ENCODE results near the gene ATE1.
"Not testable (repeated sequence)": the region's sequence is repeated elsewhere in the genome, so short reads cannot be mapped to it uniquely, and the experiment has no call there.

ATE1 gene

DNA sequence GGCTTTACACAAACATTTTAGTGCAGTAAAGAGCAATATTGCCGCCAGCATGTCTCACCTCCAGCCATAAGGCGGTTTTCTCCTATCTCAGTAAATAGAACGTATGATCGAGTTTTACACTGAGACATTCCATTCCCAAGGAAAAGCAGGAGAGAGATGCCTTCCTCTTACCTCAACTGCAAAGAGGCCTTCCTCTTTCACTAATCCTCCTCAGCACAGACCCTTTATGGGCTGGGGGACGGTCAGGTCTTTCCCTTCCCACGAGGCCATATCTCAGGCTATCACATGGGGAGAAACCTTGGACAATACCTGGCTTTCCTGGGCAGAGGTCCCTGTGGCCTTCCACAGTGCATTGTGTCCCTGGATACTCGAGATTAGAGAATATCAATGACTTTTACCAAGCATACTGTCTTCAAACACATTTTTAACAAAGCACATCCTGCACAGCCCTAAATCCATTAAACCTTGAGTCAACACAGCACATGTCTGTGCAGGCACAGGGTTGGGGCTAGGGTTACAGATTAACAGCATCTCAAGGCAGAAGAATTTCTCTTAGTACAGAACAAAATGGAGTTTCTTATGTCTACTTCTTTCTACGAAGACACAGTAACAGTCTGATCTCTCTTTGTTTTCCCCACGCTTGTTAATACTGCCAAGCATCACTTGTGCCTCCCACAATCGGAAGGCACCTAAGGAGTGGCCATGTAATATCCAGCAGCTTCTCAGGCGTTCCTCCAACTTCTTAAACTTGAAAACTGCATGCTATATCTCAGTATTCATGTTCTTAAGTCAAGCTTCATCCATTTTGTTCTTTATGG is 2.6 kb upstream of the ATE1 start:
- DNase-seq (ENCODE audit: low read depth): not testable (repeated sequence)

GRCh38 chr10:121929585-121930267 is 1.9 kb upstream of the ATE1 start:
- DNase-seq (ENCODE audit: low read depth): not testable (repeated sequence)

- no peak for DNase-seq (ENCODE audit: low read depth)
Measured at GRCh38 chr10:121928528-121928884, 675 bp upstream of the ATE1 start.

DNA sequence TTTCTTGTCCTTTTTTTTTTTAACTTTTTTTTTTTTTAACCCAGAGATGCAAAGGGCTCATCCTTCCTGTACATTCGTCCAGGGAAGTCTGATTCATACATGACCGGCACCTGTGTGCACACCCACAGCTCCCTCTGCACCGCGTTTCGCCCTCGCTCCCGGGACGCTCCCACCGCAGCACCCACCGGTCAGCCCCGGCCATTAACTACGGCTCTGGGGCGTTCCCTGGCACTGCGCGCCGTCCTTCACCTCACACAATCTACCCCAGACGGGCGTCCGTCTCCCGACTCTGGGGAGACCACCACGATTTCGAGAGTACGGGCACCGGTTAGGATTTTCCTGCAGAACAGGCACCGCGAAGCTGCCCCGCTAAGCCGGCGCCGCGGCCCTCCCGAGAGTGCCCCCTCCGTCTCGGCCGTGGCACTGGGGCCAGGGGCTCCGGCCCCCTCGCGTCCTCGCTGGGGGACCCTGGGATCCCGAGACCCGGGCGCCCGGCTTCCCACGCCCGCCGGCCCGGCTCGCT is 452 bp downstream of the ATE1 start:
- peak; percentile 7 for DNase-seq (ENCODE audit: low read depth)

GRCh38 chr10:121926671-121927317 is 1.0 kb downstream of the ATE1 start:
- DNase-seq (ENCODE audit: low read depth): no peak

- no peak for DNase-seq (ENCODE audit: low read depth)
Measured at GRCh38 chr10:121926157-121926556, 1.7 kb downstream of the ATE1 start.

DNA sequence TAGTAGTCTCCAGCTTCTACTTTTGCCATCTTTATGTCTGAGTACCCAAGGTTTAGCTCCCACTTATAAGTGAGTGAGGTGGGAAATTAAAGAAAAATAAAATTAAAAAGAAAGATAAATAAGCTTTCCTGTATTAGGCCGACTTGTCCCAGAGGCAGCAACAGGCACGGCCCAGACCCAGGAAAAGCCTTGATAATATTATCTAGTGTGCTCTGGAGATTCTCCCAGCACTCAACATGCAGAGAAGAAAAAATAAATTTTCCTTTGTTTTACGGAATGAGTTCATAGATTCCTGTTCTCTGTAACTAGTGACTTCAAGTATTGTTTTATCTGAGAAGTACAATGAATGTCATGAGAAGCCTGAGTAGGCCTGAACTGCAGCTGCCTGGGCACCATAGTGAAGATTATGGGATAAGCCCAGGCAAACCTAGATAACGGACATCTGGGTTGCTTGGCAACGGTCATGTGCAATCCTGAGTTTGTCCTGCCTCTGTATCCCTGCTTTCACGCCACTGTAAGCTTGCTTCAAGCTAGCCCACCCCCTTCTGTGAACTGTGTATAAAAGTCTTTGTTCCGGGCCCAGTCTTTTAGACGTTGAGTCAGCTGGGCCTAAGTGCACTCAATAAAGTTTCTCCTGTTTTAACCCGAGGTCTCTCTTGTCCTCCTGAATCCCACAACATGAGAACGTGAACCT is 6.4 kb downstream of the ATE1 start:
- no peak for DNase-seq (ENCODE audit: low read depth)

GRCh38 chr10:121919666-121920065 is 8.2 kb downstream of the ATE1 start:
- no peak for DNase-seq (ENCODE audit: low read depth)

GRCh38 chr10:121918800-121919199 is 9.0 kb downstream of the ATE1 start:
- DNase-seq (ENCODE audit: low read depth): not testable (repeated sequence)

DNA sequence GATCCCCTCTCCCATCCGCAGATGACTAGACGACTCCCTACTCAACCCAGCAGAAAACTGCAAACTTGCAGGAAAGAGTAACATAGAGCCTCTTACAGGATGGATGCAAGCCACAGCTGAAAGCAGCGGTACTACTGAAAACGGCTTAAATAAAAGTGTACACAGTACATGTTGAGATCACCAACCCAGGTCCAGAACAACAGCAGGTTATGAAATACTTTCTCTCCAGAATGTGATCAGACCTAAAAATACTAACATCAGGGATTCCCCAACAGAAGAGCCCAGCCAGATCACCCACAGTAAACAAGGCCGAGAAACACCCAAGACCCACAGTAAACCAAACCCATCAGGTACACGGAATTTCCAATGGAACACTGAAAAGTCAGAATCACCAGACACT is 13.2 kb downstream of the ATE1 start:
- no peak for DNase-seq (ENCODE audit: low read depth)

- DNase-seq (ENCODE audit: low read depth): no peak
Measured at GRCh38 chr10:121911421-121911697, 16.5 kb downstream of the ATE1 start.

DNA sequence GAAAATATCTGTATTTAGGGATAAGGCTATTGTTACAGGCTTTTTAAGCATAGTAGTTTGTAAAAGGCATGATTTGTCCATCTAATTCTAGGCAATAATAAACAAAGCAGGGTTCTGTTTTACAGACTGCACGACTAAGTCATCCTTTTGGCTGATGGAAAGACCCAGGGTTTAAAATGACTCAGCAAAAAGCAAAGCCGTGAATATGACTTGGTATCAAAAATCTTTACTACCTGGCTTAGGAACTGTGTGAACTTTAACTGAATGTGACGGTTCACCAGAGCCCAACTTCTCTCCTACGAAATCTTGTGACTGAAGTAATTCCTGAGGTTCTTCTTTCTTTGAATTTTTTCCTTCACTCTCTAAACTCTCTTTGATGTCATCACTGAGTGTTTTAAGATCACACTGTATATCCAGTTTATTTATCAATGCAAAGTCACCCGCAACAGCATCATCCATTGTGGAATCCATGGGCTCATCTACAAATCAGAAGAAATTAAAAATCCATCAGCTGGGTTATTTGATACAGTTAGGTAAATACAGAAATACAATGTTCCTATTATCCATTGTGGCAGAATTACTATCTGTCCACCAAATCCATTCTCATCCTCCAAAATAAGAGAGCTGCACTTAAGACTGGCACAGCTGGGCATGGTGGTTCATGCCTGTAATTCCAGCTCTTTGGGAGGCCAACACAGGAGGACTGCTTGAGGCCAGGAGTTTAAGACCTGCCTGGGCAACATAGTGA is 17.0 kb downstream of the ATE1 start:
- no peak for DNase-seq (ENCODE audit: low read depth)

GRCh38 chr10:121904888-121905287 is 22.9 kb downstream of the ATE1 start:
- no peak for DNase-seq (ENCODE audit: low read depth)

DNA sequence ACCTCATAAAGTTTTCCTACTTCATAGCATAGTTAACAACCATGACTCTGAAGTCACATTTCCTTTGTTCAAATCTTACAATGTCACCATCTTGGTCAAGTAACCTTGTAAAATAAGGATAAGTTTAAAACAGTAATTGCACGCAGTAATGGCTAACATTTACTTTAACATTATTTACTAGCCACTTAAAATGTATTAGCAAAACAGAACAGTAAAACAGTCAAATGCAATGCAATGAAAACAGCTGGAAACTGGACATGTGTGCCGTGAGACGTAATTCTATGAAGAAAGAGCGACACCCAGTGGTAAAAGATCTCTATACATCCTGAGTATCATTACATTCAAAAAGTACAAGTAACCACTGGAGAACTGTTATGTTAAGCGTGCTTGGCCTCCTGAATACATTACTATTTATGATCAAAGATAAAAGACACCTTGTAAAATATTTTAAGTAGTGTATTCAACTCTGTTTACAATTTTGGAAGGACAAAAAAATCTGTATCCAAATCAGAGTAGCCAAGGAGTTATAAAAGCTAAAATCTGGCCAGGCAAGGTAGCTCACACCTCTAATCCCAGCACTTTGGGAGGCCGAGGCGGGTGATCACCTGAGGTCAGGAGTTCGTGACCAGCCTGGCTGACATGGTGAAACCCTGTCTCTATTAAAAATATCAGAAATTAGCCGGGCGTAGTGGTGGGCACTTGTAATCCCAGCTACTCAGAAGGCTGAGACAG is 27.2 kb downstream of the ATE1 start:
- DNase-seq (ENCODE audit: low read depth): peak; percentile 17

DNA sequence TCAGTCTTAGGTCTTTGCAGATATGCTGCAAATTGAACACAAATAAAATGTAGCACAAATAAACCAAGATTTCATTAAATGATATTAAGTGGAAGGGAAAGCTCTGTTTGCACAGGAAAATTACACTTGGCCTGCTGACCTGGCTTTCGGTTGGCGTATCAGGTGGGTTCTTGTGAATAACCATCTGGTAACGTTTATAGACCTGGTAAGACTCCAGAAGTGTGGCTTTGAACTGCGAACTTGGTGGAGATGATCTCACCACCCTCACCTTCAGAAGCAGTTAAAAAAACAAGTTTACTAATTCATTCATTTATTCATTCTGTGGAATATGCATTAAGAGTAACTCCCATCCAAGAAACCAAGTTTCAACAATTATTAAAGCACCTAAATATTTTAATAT is 28.1 kb downstream of the ATE1 start:
- DNase-seq (ENCODE audit: low read depth): no peak

DNA sequence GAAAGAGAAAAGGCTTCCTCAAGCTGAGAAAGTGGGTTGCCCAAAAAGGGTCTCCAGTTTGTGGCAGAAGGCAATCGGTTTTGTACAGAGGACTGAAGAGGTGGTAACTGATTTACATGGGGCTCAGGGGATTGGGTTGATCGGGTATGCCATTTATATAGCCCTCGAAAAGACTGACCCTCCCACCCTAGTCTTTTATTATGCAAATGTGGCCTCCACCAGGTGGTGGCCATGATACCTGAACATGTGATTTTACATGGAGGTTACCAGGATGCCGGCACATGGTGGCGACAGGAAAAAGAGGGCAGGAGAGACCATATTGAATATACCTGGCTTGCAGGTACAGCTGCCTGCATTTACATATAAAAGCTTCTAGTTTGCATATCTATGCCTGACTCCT is 36.7 kb downstream of the ATE1 start:
- no peak for DNase-seq (ENCODE audit: low read depth)

DNA sequence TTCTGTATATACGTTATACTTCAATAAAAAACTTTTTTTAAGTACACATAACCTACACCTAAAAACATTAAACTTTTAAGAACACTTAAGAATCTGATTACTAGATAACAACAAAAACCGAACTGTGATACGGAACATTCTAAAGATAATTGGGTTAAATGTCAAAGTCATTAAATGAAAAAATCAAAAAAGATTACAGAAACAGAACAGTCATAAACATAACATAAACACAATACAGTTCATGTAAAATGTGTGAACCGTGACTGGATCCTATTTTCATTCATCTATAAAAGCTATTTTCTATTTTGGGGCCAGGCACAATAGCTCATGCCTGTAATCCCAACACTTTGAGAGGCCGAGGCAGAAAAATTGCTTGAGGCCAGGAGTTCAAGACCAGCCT is 38.6 kb downstream of the ATE1 start:
- no peak for DNase-seq (ENCODE audit: low read depth)

DNA sequence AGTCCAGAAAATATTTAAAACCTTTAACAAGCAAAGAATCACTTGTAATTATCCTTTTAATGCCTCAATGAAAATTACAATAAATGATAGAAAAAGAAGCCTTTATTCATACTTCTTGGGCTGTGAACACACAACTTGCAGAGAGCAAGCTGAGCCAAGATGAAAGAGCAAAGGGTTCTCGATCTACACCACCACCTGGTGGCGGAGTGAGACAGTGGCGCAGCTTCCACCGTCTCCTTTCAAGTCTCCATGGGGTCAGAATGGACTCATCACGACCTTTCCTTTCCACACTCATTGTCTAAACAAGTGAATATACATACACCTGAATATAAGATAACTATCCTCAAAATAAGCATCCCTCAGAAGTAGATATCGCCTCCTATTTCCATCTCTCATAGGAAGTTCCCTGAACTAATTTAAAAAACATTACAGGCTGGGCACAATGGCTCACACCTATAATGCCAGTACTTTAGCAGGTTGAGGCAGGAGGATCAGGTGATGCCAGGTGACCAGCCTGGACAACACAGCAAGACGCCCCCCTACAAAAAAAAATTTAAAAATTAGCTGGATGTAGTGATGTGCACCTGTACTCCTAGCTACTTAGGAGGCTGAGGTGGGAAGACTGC is 40.7 kb downstream of the ATE1 start:
- peak; percentile 18 for DNase-seq (ENCODE audit: low read depth)

GRCh38 chr10:121886181-121886580 is 41.6 kb downstream of the ATE1 start:
- no peak for DNase-seq (ENCODE audit: low read depth)

DNA sequence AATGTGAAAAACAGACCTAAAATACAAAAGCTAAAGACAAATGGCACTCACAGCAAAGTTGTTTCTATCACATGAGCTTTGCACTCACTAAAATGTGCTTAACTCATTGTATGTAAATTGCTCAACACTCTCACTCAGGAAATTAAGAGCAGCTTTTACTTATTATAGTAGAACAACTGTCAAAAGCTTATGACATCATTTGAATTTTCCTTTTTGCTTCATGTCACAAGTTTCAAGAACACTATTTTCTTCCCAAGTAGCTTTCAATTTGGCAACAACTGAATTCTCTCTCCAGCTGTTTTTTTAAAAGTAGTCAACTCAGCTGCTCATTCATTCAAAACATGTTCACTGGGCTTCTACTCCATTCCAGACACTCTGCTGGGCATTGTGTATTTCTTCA is 46.9 kb downstream of the ATE1 start:
- DNase-seq (ENCODE audit: low read depth): no peak

- no peak for DNase-seq (ENCODE audit: low read depth)
Measured at GRCh38 chr10:121879476-121879875, 48.4 kb downstream of the ATE1 start.

Data from CMK (cell line).